NCI-H2107 (cell line): ENCODE measurements around the gene CNNM2.
"Not testable (repeated sequence)": the region's sequence is repeated elsewhere in the genome, so short reads cannot be mapped to it uniquely, and the experiment has no call there.

ENCODE experiments used
- DNase-seq: peaks from one replicate; lab custom pipeline; 2025; lab: John Stamatoyannopoulos, UW

CNNM2 gene

DNA sequence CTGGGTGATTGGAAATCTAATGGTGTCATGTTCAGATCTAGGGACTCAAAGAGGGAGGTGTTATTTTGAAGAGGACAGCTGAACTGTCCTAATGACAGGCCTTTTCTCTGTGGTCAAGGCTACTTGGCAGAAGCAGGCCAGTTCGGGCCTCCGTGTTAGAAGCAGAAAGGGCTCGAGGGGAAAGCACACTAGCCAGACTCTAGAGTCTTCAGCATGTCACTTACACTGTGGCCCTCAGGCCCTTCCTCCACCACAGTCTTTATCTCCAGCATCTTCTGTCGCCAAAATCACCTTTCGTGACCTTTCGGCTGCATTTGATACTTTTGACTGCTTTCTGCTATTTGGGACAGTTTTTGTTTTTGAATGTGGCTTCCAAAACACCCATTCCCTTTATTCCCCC lies 123.3 kb downstream of the CNNM2 start:
- DNase-seq, result no peak

DNA sequence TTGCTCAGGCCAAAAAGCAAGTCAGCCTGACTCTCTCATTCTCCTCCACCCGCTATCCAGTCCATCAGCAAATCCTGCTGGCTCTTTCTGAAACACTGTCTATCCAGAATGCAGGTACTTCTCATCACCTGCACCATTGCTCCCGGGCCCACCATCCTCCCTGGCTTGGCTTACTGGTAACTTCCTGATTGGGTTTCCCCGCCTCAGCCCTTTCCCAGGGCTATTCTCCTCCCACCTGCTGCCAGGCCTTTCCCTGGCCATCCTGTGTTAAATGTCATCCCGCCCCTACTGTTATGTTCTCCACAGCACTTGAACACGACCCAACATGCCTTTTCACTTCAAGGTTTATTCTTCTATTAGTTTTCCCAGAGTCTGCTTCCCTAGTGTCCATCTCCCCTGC lies 124.0 kb downstream of the CNNM2 start:
- peak; percentile 9 for DNase-seq

DNA sequence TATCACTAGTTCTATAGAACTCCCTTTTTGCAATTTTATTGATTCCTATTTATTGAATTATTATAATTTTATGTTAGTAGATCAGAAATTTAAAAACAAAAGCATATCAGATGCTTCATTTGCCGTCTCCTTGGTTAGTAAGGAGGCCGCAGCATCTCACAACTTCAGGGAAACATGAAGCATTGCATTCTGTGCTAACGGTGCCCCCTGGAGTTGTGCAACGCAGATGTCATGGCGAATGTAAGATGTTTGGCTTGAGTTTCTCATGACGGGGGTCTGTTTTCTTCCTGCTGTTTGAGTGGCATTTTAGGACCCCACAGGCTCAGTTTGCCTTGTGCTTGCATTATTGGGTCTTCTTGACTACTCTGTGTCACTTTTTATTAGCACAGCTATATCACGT lies 124.8 kb downstream of the CNNM2 start:
- no peak for DNase-seq

DNA sequence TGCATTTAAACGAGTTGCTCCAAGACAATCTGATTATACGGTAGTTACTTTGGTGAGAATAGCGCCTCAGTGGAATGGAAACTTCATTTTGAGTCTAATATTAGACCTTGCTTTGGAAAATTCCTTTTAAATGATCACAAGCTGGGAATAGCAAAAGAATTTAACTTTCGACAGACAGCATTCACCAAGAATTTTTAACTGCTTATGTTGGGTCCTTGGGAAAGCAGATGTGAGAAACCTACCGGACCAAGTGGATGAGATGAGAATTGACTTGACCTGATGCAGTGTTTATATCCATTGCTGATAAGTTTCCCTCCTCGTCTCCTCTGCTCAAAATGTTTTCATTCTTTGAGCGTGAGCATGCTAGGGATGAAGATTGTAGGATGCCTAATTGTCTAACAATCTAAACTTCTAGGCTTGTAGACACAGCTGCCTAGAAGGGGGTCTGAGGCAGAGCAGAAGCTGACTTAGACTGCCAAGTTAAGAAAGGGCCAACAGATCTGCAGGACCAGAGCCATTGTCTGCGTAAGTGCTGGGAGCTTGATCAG lies 126.9 kb downstream of the CNNM2 start:
- no peak for DNase-seq

DNA sequence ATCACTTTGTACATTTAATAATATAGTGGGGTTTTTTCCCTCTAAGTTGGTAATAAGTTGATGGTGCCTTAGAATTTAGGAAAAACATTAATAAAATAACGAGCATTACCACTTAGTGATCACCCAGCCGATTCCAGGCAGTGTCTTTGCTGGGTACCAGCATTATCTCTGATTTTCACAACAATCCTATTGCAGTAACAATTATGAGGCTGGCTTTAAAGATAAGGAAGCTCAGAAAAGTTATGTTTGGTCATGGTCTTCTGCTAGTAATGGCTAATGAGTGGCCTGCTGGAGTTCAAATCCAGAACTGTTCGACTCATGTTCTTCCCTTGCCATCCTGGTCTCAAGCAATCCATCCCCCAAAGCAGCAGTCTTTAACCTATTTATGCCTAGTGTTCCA lies 127.9 kb downstream of the CNNM2 start:
- DNase-seq, result no peak

DNA sequence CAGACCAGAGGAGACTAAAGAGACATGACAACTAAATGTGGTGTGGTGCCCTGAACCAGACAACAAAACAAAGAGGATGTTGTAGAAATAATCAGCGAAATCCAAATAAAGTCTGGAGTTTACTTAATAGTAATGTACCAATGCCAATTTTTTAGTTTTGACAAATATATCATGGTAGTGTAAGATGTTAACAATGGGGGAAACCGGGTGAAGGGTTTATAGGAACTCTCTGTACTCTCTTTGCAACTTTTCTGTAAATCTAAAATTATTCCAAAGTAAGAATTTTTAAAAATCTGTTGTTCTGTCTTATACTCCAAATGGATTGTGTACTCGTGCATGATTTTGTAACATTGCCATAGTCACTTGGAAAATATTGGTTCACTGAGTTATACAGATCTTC lies 129.3 kb downstream of the CNNM2 start:
- no peak for DNase-seq

DNA sequence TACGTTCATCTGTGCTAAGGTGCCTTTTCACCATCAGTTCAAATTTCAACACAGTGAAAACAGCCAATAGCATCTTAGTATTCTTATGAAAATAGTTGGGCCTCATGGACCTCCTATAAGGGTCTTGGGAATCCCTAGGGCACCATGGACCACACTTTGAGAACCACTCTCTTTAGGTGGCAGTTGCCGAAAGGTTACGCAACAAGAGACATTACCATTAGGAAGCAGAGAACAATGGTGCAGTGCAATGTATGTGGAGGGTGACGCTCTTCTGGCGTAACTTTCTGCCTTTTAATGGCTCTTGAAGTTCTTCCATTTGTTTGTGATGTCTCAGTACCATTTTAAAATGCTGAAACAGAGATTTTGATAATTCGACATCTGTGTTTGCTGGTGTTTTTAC lies 131.1 kb downstream of the CNNM2 start:
- no peak for DNase-seq

DNA sequence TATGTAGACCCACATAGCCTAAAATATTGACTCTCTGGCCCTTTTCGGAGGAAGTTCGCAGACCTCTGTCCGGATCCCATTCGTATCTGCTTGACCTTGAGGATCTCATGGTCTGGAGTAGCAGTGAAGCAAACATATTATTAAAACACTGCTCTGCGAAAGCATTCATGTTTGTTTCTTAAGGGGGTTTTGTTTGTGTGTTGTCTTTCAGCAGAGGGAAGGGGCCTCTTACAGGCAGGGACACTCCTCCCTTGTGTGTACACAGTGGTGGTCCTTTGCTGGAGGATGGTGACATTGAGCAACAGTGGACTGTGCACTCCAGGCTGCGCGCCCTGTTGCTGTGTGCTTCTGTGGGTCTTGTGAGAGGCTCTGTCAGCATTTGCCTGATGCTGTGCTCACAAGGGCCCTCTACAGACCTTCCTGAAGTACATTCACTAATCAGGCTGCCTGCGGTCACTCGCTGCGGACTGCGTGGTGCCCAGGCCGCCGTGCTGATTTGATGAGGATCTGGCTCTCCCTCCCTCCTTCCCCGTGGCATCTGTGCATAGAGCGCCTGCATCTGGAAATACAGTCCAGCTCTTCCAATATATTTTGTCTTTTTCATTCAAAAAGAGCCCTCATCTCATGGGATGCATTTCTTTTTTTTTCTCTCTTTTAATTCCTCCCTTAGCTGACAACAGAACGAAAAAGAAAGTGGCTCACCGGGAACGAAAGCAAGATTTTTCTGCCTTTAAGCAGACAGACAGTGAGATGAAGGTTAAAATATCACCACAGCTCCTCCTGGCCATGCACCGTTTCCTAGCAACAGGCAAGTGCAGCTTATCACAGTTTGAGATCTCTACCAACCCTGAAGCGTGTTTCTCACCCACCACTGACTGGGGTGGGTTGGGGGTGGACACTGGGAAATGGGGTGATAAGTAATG lies 135.8 kb downstream of the CNNM2 start:
- DNase-seq, result no peak

DNA sequence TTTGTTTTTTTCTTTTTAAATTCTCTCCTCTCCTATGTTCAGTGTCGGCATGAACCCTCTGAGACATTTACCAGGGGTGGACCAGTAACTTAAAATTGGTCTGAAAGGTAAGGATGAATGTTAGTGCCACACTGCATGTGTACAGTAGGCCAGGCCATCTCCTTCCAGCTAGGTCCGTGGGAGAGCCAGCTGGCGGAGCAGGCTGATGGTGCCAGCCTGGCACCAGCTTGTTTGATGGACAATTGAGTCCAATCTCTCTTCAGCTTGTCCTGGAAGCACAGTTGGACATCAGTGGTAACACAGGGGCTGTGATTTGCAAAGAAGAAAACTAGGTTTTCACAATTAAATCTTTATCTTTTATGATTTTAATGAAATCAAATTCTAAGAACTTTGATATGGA lies 136.5 kb downstream of the CNNM2 start:
- DNase-seq, result no peak

DNA sequence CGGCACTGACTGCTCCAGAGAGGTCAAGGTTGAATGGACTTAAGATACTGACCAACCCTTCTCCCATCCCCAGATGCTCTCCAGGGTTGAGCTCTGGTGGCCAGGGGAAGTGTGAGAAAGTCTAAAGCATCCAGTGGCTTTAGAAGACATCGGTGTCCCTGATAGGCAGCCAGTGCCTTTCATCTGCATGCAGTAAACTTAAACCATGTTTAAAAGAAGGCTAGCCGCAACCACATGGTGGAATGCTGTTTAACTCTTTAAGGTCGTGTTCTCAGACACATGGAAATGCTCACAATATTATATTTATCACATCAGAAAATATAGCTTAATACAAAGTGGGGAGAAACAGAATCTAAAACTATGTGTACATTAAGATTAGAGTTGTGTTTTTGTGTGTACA lies 137.0 kb downstream of the CNNM2 start:
- DNase-seq, result no peak

DNA sequence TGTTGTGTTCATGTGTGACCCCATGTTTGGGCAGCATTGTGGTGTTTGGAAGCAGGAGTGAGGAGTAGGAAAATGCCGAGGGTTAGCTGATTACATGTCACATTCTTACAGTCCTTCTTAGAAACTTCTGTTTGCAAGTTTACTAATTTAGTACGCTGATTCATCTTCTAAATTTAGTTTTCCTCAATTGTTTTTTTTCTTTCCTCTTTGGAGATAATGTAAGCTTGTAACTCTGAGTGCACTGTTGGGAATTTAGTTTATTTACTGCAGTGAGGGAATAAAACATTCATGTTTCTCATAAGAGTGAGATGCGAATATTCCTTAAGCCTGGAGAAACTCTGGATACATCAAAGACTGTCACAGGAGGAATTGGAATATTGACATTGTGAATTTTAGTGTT lies 139.9 kb downstream of the CNNM2 start:
- DNase-seq, result no peak

DNA sequence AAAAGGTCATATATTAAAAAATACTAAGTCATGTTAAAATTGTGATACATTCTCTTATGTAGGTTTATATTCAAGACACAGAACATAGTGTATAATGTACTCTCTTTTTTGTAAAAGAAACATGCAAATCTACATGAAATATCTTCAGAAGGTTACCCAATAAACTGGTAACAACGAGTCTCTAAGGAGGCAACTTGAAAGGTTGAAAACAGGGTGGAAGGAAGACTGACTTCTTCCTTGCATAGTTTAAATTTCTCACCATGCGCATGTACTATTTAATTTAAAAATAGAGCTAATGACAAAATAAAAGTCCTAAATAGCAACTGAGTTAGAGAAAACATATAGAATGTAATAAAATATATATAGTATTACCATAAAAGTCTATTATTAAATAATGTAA lies 142.5 kb downstream of the CNNM2 start:
- no peak for DNase-seq

DNA sequence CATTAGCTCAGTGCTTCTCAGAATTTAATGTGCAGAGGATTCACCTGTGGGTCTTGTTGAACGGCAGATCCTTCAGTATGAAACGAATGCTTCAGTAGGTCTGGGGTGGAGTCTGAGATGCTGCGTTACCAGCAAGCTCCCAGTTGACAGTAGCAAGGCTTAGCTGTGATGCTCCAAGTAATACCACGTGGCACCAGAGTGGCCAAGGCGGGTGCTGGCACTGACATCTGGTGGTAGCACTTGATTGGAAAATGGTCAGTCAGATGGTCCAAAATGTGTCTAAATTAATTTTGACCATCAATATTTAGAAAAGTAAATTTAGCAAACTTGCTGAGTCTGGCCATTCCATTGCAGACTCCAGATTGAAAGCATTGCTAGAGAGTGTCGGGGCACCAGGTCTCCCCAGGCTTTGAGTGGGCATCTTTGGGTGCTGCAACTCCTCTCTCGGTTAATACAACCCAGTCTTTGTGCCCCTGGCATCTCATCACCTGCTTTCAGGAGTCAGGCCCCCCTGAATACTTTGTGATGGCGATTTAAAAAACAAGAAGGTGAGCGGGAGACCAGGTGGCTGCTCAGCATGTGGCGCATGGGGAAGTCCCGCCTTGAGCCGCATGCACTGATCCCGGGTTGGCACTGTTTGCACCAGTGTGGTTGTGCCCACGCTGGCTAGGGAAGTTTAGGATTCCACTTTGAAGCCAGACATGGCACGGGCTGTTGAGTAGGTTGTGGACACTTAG lies 144.9 kb downstream of the CNNM2 start:
- no peak for DNase-seq

DNA sequence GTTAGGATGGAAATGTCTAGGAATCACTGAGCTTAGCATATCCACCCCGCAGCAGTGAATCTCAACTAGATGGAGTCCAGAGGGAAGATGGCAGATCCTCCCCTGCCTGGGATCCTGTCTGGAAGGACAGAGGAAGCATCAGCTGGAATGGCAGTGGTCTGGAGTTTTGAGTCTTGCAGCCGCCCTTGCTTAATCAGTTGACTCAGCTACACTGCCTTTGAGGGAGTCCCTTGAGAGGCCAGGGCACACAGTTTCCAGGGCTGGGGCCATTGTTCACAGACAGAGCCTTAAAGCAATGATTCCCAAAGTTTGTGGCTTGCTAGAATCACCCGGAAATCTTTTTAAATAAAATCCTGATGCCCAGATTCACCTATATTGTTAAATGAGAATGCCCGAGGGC lies 146.9 kb downstream of the CNNM2 start:
- no peak for DNase-seq

DNA sequence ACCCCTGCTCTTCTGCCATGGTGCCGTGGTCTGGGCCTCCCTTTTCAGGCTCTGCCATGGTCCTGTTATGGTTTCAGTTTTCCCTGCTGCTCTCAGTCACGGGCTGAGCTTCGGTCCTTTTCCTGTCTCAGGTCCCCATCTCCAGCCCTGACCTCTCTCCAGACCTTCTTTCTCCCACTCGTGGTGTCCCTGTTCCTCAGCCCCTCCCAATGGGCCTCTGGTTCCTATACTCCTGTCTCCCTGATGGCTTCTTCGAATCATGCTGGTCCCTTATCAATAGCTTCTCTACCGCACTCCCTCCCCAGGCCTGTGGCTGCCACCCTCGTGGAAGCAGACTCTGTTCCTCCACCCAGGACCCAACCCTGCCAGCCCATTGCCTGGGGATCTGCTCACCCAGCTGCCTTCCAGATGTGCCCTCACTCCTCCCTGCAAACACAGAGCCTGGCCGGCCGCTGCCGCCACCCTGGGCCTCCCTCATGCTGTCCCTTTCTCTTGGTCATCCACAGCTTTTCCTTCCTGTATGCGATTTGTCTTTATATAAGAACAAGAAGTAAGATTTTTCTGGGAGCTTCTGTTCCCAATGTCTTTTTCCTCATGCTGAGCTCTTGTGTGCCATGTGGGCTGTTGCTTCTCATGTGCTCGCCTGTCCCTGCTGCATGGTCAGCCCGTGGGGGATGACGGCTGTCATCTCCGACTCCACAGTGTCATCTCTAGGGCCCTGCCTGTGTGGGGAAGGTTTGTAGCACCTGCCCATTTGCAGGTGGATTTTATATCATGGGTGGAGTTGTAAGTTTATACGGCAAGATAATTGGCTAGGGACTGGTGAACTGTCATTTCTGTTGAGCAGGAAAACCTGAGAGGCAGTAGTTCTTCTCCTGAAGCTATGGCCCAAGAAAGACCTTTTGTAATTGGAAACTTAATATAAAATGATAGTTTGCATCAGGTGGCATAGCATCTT lies 148.3 kb downstream of the CNNM2 start:
- no peak for DNase-seq

DNA sequence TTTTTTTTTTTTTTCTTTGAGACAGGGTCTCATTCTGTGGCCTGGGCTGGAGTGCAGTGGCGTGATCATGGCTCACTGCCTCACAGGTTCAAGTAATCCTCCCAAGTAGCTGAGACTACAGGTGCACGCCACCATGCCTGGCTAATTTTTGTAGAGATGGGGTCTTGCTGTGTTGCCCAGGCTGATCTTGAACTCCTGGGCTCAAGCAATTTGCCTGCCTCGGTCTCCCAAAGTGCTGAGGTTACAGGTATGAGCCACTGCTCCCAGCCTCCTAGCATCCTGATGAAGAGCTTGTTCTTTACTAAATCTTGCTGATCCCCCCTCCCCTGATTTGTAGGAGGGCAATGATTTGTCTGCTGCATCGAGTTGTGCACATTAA lies 149.0 kb downstream of the CNNM2 start:
- not testable (repeated sequence) for DNase-seq

DNA sequence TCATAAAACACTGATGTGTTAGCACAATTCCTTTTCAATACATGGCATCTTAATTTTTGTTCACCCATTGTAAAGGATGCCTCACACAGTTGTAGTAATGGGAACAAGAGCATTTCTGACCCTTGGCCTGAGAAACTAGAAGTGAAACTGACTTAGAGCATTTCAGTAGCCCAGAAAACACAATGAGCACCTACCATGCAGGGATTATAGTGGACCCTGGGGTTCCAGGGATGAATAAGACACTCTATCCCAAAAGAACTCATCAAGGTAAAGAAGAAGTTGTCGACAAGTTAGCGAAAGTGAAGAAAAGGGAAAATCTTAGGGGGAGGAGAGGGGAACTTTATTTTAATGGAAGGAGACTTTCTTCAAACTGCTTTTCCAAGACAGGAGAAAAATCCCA lies 149.4 kb downstream of the CNNM2 start:
- DNase-seq, result no peak

DNA sequence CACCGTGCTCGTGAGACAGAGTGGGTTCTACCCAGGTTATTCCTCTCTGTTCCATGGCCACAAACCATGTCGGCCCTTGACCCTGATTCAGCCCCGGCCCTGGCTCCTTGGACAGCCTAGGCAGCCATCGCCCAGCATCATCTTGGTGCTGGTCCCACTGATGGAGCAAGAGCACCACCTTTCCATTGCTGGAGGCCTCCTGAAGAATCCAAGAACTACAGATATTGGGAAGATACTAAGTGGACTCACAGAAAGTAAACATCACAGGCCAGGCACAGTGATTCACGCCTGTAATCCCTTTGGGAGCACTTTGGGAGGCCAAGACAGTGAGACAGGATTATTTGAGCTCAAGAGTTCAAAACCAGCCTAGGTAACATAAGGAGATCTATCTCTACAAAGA lies 149.9 kb downstream of the CNNM2 start:
- no peak for DNase-seq

DNA sequence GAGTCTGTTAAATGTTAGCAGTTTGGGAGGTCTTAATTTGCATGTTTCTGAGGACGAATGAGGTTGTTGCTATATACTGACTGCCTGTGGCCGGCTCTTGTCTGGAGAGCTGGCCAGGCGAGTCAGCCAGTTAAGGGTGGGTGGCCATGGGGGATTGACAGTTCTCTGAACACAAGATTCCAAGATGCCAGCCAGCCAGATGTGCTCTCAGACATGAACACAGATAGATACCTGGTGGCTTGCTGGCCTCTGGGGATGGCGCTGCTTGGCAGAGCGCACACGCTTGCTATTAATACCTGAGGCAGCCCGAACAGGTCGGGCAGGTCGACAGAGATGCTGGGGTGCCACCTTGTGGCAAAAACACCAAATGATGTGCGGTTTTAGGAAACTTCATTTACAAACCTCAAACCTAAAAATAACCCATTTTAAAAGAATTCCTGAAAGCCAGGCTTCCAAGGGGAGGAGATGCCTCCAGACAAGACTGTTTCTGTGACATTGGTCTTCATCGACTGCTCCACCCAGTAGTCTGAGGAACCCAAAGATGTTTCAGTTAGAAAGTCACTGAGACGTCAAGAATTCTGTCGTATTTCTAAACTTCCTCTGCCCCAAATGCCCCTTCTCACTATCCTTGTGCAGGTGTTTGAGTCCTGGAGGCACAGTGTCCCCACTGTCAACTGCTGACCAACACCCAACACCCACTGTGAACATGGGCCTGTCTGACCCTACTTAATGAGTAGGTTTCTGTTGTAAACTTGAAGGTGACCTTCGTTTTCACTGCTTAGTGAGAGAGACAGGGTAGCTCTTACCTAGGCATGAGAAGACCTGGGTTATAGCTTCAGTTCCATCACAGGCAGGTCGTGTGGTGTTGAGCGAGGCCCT lies 151.6 kb downstream of the CNNM2 start:
- peak; percentile 13 for DNase-seq

DNA sequence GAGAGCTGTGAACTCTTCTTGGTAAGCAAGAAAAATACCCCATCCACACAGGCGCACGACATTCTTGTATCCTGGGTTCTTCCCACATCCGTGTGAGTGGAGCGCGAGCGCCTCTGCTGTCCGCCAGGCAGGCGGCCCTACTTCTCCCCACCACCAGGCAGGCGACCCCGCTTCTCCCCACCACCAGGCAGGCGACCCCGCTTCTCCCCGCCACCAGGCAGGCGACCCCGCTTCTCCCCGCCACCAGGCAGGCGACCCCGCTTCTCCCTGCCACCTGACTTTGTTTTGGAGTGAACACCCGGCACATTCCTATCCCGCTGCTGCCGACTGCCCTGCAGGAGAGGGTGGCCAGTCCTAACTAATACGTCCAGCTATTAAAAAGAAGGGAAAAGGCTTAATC lies 154.2 kb downstream of the CNNM2 start:
- no peak for DNase-seq

DNA sequence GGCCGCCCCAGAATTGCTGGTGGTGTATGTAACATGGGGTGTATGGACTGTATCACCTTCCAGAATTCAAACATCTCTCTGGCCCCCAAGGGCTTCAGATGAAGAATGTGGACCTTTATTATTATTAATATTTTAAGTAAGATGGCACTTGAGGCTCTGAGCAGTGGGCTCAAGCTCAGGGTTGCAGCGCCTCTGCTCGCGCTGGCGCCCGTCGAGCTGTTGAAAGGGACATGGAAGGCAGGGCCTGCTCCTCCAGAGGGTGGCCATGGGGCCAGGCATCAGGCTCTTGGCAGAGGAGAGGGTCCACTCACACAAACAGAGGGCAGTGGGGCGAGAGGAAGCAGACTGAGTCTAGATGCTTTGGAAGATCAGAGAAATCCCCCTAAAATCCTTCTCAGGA lies 154.8 kb downstream of the CNNM2 start:
- DNase-seq, result no peak
